Suprapubic skin (tissue), 4 donors: ENCODE measurements around the gene CDC42EP1. TPM values are rescaled to one million over a fixed set of nuclear protein-coding genes. Genes with fewer than 3 reads are reported as not detected.
A peak's percentile ranks its signal among the peaks of the same experiment; 100 is the strongest.
"Not testable (repeated sequence)": the region's sequence is repeated elsewhere in the genome, so short reads cannot be mapped to it uniquely, and the experiment has no call there.

Experiments used
- DNase-seq, 2 donors: peaks; one replicate each; pipeline ENCODE4 v3.0.0-alpha.2; 2019; ENCODE audit warnings: low spot score in 2 of 2
- H3K27ac ChIP-seq: fragments of 200-600 bp; sonication (generic); one replicate; pipeline ENCODE4 v1.5.1; 2019
- H3K27me3 ChIP-seq: fragments of 200-600 bp; sonication (generic); one replicate; pipeline ENCODE4 v1.5.1; 2019
- H3K36me3 ChIP-seq: fragments of 200-600 bp; sonication (generic); one replicate; pipeline ENCODE4 v1.5.1; 2019
- H3K4me1 ChIP-seq: fragments of 200-600 bp; sonication (generic); one replicate; pipeline ENCODE4 v1.5.1; 2019
- H3K4me3 ChIP-seq: fragments of 200-600 bp; sonication (generic); one replicate; pipeline ENCODE4 v1.5.1; 2019; ENCODE audit warnings: mild to moderate bottlenecking
- H3K9me3 ChIP-seq: fragments of 200-600 bp; sonication (generic); one replicate; pipeline ENCODE4 v1.5.1; 2019
- EP300 ChIP-seq: sonication (generic); formaldehyde crosslinking; IDR thresholded peaks from one replicate; pipeline ENCODE4 v1.6.1; 2017; ENCODE audit warnings: antibody characterized with exemption
- POLR2A ChIP-seq, 2 donors: fragments of 450-650 bp; IDR thresholded peaks; one replicate each; pipeline ENCODE4 v1.6.1; 2017; ENCODE audit warnings: antibody characterized with exemption in 2 of 2, mild to moderate bottlenecking in 2 of 2, moderate library complexity in 2 of 2
- POLR2AphosphoS5 ChIP-seq, 3 donors: sonication (generic); formaldehyde crosslinking; IDR thresholded peaks; one replicate each; pipeline ENCODE4 v1.6.1; 2017; ENCODE audit warnings: antibody characterized with exemption in 3 of 3
- WGBS: methylation state at CpG from one replicate; pipeline ENCODE4 v1.1.5; 2018; 5-methylcytosine and 5-hydroxymethylcytosine counted together
- total RNA-seq, 4 donors: library from RNA; depleted of rRNA; stranded (reverse); fragments of >200 nt; gene quantifications; one replicate each; pipeline ENCODE4 v1.1.0, GENCODE V29; 2016
- TF ChIP-seq, protein P1 (sequence below), 2 donors: fragments of 200-600 bp in 1 of 2; fragments of 450-650 bp in 1 of 2; sonication (generic) in 1 of 2; IDR thresholded peaks; one replicate each; pipeline ENCODE4 v1.5.1; 2016 to 2019; ENCODE audit warnings: antibody characterized with exemption in 2 of 2, mild to moderate bottlenecking in 1 of 2, moderate library complexity in 1 of 2

Gene CDC42EP1
- total RNA-seq, 4 donors from 2014 or later, result 32.1 to 93.7 (median 80.9) TPM

DNA sequence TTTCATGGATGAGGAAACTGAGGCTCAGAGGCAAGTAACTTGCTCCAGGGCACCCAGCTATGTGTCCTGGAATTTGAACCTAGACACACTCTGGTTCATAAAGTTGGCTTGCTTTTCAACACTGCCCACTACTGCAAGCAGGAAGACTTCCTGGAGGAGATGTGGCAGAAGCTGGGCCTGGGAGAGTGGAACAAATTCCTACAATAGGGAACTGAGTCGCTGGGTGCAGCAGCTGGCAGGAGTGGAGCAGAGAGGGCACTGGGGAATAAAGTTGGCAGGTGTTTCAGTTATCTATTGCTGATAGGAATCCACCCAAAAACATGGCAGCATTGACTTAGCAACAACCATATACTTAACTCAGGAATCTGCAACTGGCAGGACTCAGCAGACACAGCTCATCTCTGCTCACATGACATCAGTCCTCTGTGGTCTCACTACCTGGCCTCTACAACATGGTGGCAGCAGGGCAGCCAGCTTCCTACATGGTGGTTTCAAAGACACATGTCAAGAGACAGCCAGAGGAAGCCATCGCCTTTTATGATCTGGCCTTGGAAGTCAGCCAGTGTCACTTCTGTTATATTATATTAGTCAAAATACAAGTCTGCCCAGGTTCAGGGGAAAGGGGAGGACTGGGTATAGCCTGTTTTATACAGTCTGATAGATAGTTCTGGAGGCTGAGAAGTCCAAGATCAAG, 30.5 kb upstream of the CDC42EP1 start:
- H3K9me3 ChIP-seq, result no peaks in the 10 kb centered on the region
- TF ChIP-seq POLR2A (IDR thresholded peaks at IDR 0.05), result no peak
- no peak for TF ChIP-seq EP300
- peaks cover 23% of the 10 kb centered on the region for H3K4me1 ChIP-seq
- DNase-seq, result no peak
- no peaks in the 10 kb centered on the region for H3K36me3 ChIP-seq
- no peak overlapping the region for H3K27ac ChIP-seq
- WGBS, result 54% methylated on average over 2 of the region's 2 CpGs
- H3K27me3 ChIP-seq, result no peaks in the 10 kb centered on the region
- H3K4me3 ChIP-seq, result no peak overlapping the region

- 49% methylated on average over 9 of the region's 9 CpGs for WGBS
- Histone ChIP-seq H3K36me3 (no peaks in the 10 kb centered on the region), H3K9me3 (no peaks in the 10 kb centered on the region), H3K4me3 (no peak overlapping the region), H3K27ac (no peak overlapping the region), H3K4me1 (peaks cover 12% of the 10 kb centered on the region), H3K27me3 (no peaks in the 10 kb centered on the region)
- DNase-seq, result no peak
- TF ChIP-seq, protein P1, sequence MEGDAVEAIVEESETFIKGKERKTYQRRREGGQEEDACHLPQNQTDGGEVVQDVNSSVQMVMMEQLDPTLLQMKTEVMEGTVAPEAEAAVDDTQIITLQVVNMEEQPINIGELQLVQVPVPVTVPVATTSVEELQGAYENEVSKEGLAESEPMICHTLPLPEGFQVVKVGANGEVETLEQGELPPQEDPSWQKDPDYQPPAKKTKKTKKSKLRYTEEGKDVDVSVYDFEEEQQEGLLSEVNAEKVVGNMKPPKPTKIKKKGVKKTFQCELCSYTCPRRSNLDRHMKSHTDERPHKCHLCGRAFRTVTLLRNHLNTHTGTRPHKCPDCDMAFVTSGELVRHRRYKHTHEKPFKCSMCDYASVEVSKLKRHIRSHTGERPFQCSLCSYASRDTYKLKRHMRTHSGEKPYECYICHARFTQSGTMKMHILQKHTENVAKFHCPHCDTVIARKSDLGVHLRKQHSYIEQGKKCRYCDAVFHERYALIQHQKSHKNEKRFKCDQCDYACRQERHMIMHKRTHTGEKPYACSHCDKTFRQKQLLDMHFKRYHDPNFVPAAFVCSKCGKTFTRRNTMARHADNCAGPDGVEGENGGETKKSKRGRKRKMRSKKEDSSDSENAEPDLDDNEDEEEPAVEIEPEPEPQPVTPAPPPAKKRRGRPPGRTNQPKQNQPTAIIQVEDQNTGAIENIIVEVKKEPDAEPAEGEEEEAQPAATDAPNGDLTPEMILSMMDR (IDR thresholded peaks at IDR 0.05), result no peak
- TF ChIP-seq POLR2AphosphoS5 (IDR thresholded peaks at IDR 0.05) (no peak), EP300 (no peak), POLR2A (IDR thresholded peaks at IDR 0.05) (no peak)
These were observed 26.3 kb upstream of the CDC42EP1 start for GRCh38 chr22:37533995-37534394.

GRCh38 chr22:37534445-37534844, 25.8 kb upstream of the CDC42EP1 start:
- Histone ChIP-seq H3K4me1 (peaks cover 16% of the 10 kb centered on the region), H3K4me3 (no peak overlapping the region), H3K27me3 (no peaks in the 10 kb centered on the region), H3K27ac (no peak overlapping the region), H3K36me3 (no peaks in the 10 kb centered on the region), H3K9me3 (no peaks in the 10 kb centered on the region)
- DNase-seq, result no peak
- WGBS, result 91% methylated on average over 3 of the region's 3 CpGs
- TF ChIP-seq EP300 (no peak), POLR2AphosphoS5 (IDR thresholded peaks at IDR 0.05) (no peak), POLR2A (IDR thresholded peaks at IDR 0.05) (no peak)
- TF ChIP-seq, protein P1 (IDR thresholded peaks at IDR 0.05), result no peak

- TF ChIP-seq EP300, result no peak
- H3K4me3 ChIP-seq, result no peak overlapping the region
- WGBS, result 95% methylated on average over 6 of the region's 6 CpGs
- no peaks in the 10 kb centered on the region for H3K36me3 ChIP-seq
- peaks cover 16% of the 10 kb centered on the region for H3K4me1 ChIP-seq
- no peak for DNase-seq
- H3K27me3 ChIP-seq, result no peaks in the 10 kb centered on the region
- H3K9me3 ChIP-seq, result no peaks in the 10 kb centered on the region
- H3K27ac ChIP-seq, result no peak overlapping the region
These were observed 25.1 kb upstream of the CDC42EP1 start for GRCh38 chr22:37535159-37535558.

DNA sequence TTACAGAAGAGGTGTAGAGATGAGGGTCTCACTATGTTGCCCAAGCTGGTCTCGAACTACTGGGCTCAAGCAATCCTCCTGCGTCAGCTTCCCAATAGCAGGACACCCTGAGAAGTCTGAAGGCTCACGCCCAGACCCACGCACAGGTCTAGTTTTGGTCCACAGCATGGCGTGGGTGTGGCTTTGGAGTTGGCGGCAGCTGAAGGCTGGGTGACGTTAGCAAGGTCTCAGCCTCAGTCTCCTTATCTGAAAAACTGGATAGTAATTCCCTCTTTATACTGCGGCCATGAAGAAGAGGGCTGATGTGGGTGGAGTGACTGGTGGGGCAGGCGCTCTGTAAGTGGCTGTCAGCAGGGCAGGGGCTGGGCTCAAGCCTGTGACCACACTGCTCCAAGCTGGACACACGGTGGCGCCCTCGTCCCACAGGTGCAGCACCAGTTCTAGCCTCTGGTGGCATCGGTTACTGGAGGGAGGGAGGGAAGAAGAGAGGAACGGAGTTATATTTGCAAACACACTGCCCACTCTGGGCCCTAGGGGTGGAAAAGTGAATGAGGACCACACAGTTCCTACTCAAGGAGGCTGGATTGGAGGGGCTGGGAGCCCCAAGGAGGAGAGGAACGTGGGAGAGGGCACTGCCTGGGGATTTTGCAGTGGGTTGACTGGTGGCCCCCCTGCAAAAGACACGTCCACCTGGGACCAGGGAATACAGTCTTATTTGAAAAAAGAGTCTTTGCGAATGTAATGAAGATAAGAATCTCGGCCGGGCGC, 21.5 kb upstream of the CDC42EP1 start:
- peaks cover 38% of the 10 kb centered on the region for H3K4me1 ChIP-seq
- no peaks in the 10 kb centered on the region for H3K27me3 ChIP-seq
- no peak overlapping the region for H3K27ac ChIP-seq
- DNase-seq, result peak; percentile 95 to 96
- no peaks in the 10 kb centered on the region for H3K9me3 ChIP-seq
- H3K36me3 ChIP-seq, result no peaks in the 10 kb centered on the region
- no peak overlapping the region for H3K4me3 ChIP-seq
- 18% methylated on average over 20 of the region's 20 CpGs for WGBS
- TF ChIP-seq EP300 (no peak), POLR2AphosphoS5 (IDR thresholded peaks at IDR 0.05) (peak in 1 of 3 donors; percentile 36), POLR2A (IDR thresholded peaks at IDR 0.05) (no peak)
- TF ChIP-seq, protein P1 (IDR thresholded peaks at IDR 0.05), result peak; percentile 87 to 100

GRCh38 chr22:37539790-37540189, 20.5 kb upstream of the CDC42EP1 start:
- H3K4me3 ChIP-seq, DNase-seq, H3K9me3 ChIP-seq, H3K27ac ChIP-seq, H3K27me3 ChIP-seq, H3K36me3 ChIP-seq: not testable (repeated sequence)
- WGBS, result 95% methylated on average over 6 of the region's 6 CpGs
- peaks cover 45% of the 10 kb centered on the region for H3K4me1 ChIP-seq

DNA sequence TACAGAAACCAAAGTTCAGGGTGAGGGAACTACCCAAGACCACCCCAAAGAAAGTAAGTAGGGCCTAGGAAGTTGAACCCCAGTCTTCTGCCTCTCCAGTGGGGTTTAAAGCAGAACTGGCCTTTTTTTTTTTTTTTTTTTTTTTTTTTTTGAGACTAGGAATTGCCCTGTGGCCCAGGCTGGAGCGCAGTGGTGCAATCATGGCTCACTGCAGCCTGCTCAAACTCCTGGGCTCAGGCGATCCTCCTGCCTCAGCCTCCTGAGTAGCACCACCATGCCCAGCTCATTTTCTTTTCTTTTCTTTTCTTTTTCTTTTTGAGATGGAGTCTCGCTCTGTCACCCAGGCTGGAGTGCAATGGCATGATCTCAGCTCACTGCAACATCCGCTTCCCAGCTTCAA, 17.9 kb upstream of the CDC42EP1 start:
- peak overlapping the region; percentile 80 for H3K27ac ChIP-seq
- 87% methylated on average over 4 of the region's 4 CpGs for WGBS
- H3K9me3 ChIP-seq, result not testable (repeated sequence)

More for the DNA sequence above, 17.9 kb upstream of the CDC42EP1 start:
- not testable (repeated sequence) for DNase-seq, H3K4me3 ChIP-seq, H3K27me3 ChIP-seq, H3K36me3 ChIP-seq
- peaks cover 71% of the 10 kb centered on the region for H3K4me1 ChIP-seq
